Transverse colon (tissue), 4 donors: ENCODE data around the gene B4GALT2. TPM values are rescaled to one million over a fixed set of nuclear protein-coding genes. Genes with fewer than 3 reads are reported as not detected.
A peak's percentile ranks its signal among the peaks of the same experiment; 100 is the strongest.

ENCODE experiments used
- DNase-seq: peaks from one replicate; pipeline ENCODE4 v3.0.0-alpha.2; 2019
- H3K27ac ChIP-seq, 4 donors: fragments of 200-600 bp; sonication (generic); 2 replicates each; pipeline ENCODE4 v1.5.1; 2016 to 2018; ENCODE audit warnings: inconsistent platforms in 4 of 4
- H3K27me3 ChIP-seq: fragments of 200-600 bp; sonication (generic); 2 replicates; pipeline ENCODE4 v1.5.1; 2017; ENCODE audit warnings: inconsistent platforms
- H3K36me3 ChIP-seq, 4 donors: fragments of 200-600 bp; sonication (generic); 2 replicates each; pipeline ENCODE4 v1.5.1; 2017 to 2019; ENCODE audit warnings: inconsistent platforms in 4 of 4
- H3K4me1 ChIP-seq, 4 donors: fragments of 200-600 bp; sonication (generic); 2 replicates each; pipeline ENCODE4 v1.5.1; 2017 to 2020; ENCODE audit warnings: inconsistent platforms in 4 of 4
- H3K4me3 ChIP-seq, 4 donors: fragments of 200-600 bp; sonication (generic); 1 replicate in 1 of 4; 2 replicates in 3 of 4; pipeline versions ENCODE4 v1.5.1 to v1.6.1; 2017 to 2019; ENCODE audit warnings: inconsistent platforms in 4 of 4
- H3K9me3 ChIP-seq, 2 donors: fragments of 200-600 bp; sonication (generic); 2 replicates each; pipeline ENCODE4 v1.5.1; 2017 to 2019; ENCODE audit warnings: inconsistent platforms in 2 of 2
- CTCF ChIP-seq, 5 experiments: fragments of 200-600 bp in 3 of 5; fragments of 450-650 bp in 2 of 5; sonication (generic) in 3 of 5; IDR thresholded peaks; 1 replicate in 2 of 5; 2 replicates in 3 of 5; pipeline ENCODE4 v1.5.1; 2016 to 2017; ENCODE audit warnings: antibody characterized with exemption in 5 of 5, inconsistent platforms in 3 of 5, mild to moderate bottlenecking in 2 of 5, moderate library complexity in 1 of 5
- EP300 ChIP-seq: sonication (generic); formaldehyde crosslinking; IDR thresholded peaks from one replicate; pipeline ENCODE4 v1.6.1; 2017; ENCODE audit warnings: antibody characterized with exemption, low read depth
- POLR2A ChIP-seq: fragments of 450-650 bp; IDR thresholded peaks from one replicate; pipeline ENCODE4 v1.6.1; 2016; ENCODE audit warnings: antibody characterized with exemption, mild to moderate bottlenecking, moderate library complexity
- POLR2AphosphoS5 ChIP-seq, 3 donors: sonication (generic); formaldehyde crosslinking; IDR thresholded peaks; one replicate each; pipeline ENCODE4 v1.6.1; 2016; ENCODE audit warnings: antibody characterized with exemption in 3 of 3
- WGBS, 2 donors: methylation state at CpG; one replicate each; pipeline ENCODE4 v1.1.5; 2018; ENCODE audit warnings: low coverage in 1 of 2; 5-methylcytosine and 5-hydroxymethylcytosine counted together
- in situ Hi-C, 4 donors: fragments of 200-750 bp; cut with MboI; loops; one replicate each; pipeline versions ENCODE4 v1.15.0 to v1.15.1; 2017; ENCODE audit warnings: low sequenced_read_pairs in 3 of 4, low pct_ligation_motif_present in 1 of 4, low pct_unique_long_range_greater_than_20kb in 1 of 4
- intact Hi-C: fragments of 100-400 bp; cut with DNase I; formaldehyde crosslinking; loops from one replicate; pipeline ENCODE4 v1.15.1; 2023; ENCODE audit warnings: low total_unique reads
- total RNA-seq, 4 donors: library from RNA; depleted of rRNA; stranded (reverse); fragments of >200 nt; gene quantifications; one replicate each; pipeline ENCODE4 v1.1.0, GENCODE V29; 2016

B4GALT2 gene
- total RNA-seq, 4 donors from 2014 or later: 16.5 to 19.5 (median 18.6) TPM

GRCh38 chr1:43997295-43997999 lies 18.4 kb downstream of the B4GALT2 start:
- H3K9me3 ChIP-seq: no peaks in the 10 kb centered on the region
- H3K4me3 ChIP-seq: peak overlapping the region in 2 of 4 donors; percentile 1 to 12
- TF ChIP-seq POLR2A (peak; percentile 39), CTCF (IDR thresholded peaks at IDR 0.05) (peak in 1 of 5 experiments; percentile 13), POLR2AphosphoS5 (IDR thresholded peaks at IDR 0.05) (no peak), EP300 (no peak)
- 70% methylated on average over 12 of the region's 22 CpGs; no CpG with 5 or more reads in 1 of the 2 donors for WGBS, 2 donors
- in situ Hi-C loops (loop anchor here in 1 of 4 donors (10.0 kb wide), 1 partner anchor 47 kb away; no protein-coding TSS in a partner anchor), intact Hi-C loops (no loop called here)
- H3K4me1 ChIP-seq: peaks cover 0 to 9% (median 3%) of the 10 kb centered on the region in 4 donors
- H3K36me3 ChIP-seq: no peaks in the 10 kb centered on the region
- peak overlapping the region in 3 of 4 donors; percentile 6 to 68 (median 37) for H3K27ac ChIP-seq
- DNase-seq: peak; percentile 41
- no peaks in the 10 kb centered on the region for H3K27me3 ChIP-seq

- in situ Hi-C loops: loop anchor here in 1 of 4 donors (10.0 kb wide), 1 partner anchor 47 kb away; no protein-coding TSS in a partner anchor
- intact Hi-C loops: no loop called here
- Histone ChIP-seq H3K9me3 (no peaks in the 10 kb centered on the region), H3K27me3 (no peaks in the 10 kb centered on the region), H3K4me1 (peaks cover 0 to 8% (median 2%) of the 10 kb centered on the region in 4 donors), H3K27ac (peak overlapping the region in 3 of 4 donors; percentile 6 to 68 (median 37)), H3K4me3 (peak overlapping the region in 2 of 4 donors; percentile 1 to 12), H3K36me3 (no peaks in the 10 kb centered on the region)
- 73% methylated on average over 11 of the region's 11 CpGs; no CpG with 5 or more reads in 1 of the 2 donors for WGBS, 2 donors
- TF ChIP-seq POLR2AphosphoS5 (IDR thresholded peaks at IDR 0.05): no peak
- no peak for TF ChIP-seq CTCF (IDR thresholded peaks at IDR 0.05)
- TF ChIP-seq EP300: no peak
- no peak for TF ChIP-seq POLR2A
- DNase-seq: no peak
Measured at GRCh38 chr1:43998000-43998378, 19.0 kb downstream of the B4GALT2 start.

GRCh38 chr1:43999455-43999854 lies 20.4 kb downstream of the B4GALT2 start:
- H3K4me3 ChIP-seq: no peak overlapping the region
- WGBS, 2 donors: 97% methylated on average over 8 of the region's 8 CpGs; no CpG with 5 or more reads in 1 of the 2 donors
- peaks cover 0 to 8% (median 2%) of the 10 kb centered on the region in 4 donors for H3K4me1 ChIP-seq
- H3K9me3 ChIP-seq: no peaks in the 10 kb centered on the region
- H3K27me3 ChIP-seq: no peaks in the 10 kb centered on the region
- H3K36me3 ChIP-seq: no peaks in the 10 kb centered on the region
- in situ Hi-C loops (loop anchor here in 1 of 4 donors (10.0 kb wide), 1 partner anchor 45 kb away; no protein-coding TSS in a partner anchor), intact Hi-C loops (no loop called here)
- TF ChIP-seq POLR2A (no peak), CTCF (IDR thresholded peaks at IDR 0.05) (no peak), POLR2AphosphoS5 (IDR thresholded peaks at IDR 0.05) (no peak), EP300 (no peak)
- H3K27ac ChIP-seq: no peak overlapping the region
- DNase-seq: no peak

GRCh38 chr1:44000122-44000665 lies 21.2 kb downstream of the B4GALT2 start:
- intact Hi-C loops (loop anchor here (5.0 kb wide), 1 partner anchor 37 kb away; no protein-coding TSS in a partner anchor), in situ Hi-C loops (no loop called here)
- Histone ChIP-seq H3K36me3 (no peaks in the 10 kb centered on the region), H3K27ac (no peak overlapping the region), H3K27me3 (no peaks in the 10 kb centered on the region), H3K4me3 (no peak overlapping the region), H3K9me3 (no peaks in the 10 kb centered on the region), H3K4me1 (peaks cover 0 to 8% (median 2%) of the 10 kb centered on the region in 4 donors)
- no peak for DNase-seq
- WGBS, 2 donors: 96% methylated on average over 6 of the region's 8 CpGs; no CpG with 5 or more reads in 1 of the 2 donors
- no peak for TF ChIP-seq EP300
- TF ChIP-seq POLR2AphosphoS5 (IDR thresholded peaks at IDR 0.05): no peak
- no peak for TF ChIP-seq CTCF (IDR thresholded peaks at IDR 0.05)
- TF ChIP-seq POLR2A: no peak
